ENCODE results near the gene ENOX1.

The ENOX1 gene

DNA sequence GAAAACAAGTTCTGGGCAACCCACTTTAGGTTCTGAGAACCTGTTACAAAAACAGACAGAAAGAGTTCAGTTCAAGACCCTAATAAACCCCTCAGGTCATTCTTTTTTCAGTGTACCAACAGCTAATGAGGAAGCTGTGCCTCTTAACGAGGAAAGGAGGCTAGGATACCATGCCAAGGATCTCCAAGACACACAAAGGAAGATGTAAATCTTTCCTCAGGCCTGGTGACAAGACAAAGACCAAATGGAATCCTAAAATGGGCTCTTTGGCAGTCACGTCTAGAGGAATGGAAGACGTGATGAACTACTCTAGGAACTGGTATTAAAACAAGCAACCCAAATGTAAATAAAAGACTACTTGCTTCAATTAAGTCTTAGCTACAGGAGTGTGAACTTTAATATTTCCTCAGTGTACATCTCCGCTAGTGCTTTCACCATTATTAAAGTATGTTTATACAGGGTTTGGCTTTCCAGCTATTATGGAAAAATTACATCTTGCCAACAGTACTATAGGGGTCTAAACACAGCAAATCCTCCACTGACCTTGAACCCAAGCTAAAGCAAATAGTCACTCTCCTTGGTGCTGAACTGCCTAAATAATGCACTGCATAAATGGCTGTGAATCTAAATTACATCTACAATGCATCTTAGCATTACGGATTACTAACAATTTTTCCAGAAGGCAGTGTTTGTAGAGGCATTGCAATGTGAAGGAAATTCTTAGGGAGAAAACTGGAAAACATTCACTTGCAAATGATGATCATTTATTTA, 42.3 kb downstream of the ENOX1 start:
- peak; percentile 13 for DNase-seq

DNA sequence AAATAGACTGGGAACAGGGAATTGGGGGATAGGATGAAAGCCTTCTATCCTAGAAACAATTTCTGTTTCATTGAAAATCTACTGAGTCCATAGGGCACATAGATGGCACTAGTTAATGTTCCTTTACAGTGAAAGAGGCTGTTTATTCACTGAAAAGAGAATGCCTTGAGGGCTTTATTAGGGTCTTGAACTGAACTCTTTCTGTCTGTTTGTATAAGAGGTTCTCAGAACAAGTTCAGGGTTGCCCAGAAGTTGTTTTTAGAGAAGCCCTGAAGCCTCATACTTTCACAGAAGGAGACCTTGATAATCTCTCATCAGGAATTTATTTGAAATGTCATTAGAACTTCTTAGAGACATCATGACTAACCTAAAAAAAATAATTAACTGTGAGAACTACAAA, 43.9 kb downstream of the ENOX1 start:
- no peak for DNase-seq

- no peak for DNase-seq
Measured at GRCh38 chr13:43737392-43737923, 49.3 kb downstream of the ENOX1 start.

GRCh38 chr13:43732726-43733125, 54.0 kb downstream of the ENOX1 start:
- DNase-seq: no peak

DNA sequence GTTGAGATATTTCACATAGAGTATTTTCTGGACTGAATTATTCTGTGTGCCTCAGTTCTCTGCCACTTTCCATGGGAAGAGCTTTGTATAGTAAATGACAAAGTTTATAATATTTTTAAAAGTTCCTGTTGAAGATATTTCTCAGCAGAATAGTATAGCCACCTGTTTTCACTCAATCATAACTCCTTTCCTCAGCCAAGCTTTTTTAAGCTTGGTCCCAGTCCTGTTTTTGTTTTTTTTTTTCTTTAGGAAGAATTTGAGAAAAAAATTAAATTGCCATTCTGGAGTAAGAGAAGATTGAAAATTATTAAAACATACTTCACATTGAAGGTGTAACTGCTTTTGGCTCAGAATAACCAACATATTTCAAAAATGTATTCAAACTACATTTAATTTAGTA, 55.5 kb downstream of the ENOX1 start:
- DNase-seq: no peak

GRCh38 chr13:43730642-43731041, 56.1 kb downstream of the ENOX1 start:
- peak; percentile 45 for DNase-seq

DNA sequence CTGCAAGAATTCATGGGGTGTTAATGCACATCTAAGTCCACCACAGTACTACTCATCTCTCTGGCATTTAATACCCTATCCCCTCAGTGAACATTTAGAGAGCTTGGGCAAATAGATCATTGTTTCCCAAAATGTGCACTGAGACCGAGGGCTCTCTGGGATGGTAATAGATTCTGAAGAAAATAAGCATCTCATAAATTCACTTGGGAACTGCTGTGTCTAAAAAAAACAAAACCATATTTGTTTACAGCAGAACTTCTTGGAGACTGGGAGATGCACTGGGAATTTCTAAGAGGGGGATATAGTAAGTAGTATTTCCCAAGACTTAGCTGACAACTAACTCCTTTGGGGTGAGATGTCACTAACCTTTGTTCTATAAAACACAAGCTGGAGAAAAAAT, 58.4 kb downstream of the ENOX1 start:
- DNase-seq: peak; percentile 31

GRCh38 chr13:43727856-43728255, 58.9 kb downstream of the ENOX1 start:
- no peak for DNase-seq

GRCh38 chr13:43725460-43725859, 61.3 kb downstream of the ENOX1 start:
- peak; percentile 7 for DNase-seq

DNA sequence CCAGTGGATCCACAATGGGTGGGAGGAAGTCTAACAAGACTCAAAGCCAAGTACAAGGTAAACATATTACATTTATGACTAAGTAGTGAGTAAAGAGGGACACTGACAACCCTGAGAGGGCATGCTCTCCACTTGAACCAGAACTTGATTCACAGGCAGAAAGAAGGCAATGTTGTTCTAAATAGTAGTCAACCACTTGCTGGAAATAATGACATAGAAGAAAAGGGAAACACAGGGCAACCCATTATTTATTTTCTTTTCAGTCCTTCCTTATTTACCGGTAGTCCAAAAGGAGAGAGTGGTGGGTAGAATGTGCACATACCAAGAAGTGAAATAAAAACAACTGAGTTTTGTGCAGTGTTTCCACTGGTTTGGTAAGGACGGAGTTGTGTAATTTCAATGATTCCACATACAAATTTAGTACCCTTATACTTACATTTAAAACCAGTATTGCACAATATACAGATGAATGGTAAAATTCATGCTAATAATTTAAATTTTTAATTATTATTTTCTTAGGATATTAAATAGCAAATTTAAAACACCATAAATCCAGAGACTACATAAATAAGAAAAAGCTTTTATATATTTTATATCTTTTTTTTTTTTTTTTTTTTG, 65.9 kb downstream of the ENOX1 start:
- peak; percentile 69 for DNase-seq

GRCh38 chr13:43698758-43699157, 88.0 kb downstream of the ENOX1 start:
- DNase-seq: peak; percentile 46

DNA sequence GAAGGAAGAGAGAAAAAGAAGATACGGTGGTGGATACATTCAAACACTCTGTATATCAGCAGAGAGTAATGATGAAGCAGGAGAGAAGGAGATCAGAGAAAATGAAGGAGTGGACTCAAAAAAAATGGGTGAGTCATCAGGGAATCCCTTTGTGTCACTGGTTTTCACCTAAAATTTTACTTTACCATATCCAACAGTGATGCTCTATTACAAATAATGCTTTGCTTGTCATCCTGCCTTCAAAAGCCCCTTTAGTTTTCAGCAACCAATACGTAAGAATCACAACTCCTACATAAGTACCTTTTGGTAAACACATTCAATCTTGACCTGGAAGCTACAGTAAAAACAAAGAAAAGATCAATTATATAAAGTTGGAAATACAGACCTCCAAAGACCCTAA, 88.8 kb downstream of the ENOX1 start:
- DNase-seq: no peak

DNA sequence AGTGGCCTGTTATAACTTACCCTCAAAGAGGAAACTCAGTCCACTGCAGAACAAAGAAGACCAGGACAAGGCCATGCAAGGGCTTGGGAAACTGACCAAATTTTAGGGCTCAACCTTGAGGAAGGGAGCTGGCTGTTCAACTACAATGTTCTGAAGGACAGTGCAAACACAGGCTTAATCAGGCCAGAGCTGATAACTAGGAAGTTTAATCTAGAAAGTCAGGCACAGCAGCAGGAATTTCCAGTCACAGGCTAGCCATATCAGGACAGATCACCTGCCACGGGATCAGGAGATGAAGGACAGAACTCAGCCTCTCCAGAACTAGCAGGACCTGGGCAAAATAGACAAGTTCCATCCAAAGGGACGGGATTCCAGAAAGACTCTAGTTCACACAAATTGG, 89.4 kb downstream of the ENOX1 start:
- DNase-seq: no peak

DNA sequence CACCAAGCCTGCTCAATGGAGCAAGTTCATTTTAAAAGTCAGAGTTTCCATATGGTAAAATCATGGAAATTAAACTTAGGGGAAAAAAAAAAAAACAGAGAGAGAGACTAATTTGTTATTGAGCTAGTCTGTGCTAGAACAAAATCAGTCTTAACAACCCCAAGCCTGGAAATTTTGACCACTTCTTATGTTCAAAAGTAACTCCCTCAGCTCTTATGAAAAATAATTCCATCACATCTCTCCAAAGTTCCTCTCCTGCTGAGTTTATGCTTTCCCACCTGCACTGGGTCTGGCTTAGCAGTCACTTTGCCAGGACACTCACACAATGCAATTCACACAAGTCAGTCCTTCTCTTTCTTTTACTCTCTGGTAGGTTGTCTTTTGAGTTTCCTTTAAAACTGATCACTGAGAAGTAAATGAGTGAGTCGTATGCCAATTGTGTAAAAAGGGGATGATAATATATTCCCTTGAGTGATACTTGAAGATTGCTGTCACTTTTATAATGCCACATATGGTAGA, 92.6 kb downstream of the ENOX1 start:
- no peak for DNase-seq

GRCh38 chr13:43693639-43694038, 93.1 kb downstream of the ENOX1 start:
- DNase-seq: no peak

DNA sequence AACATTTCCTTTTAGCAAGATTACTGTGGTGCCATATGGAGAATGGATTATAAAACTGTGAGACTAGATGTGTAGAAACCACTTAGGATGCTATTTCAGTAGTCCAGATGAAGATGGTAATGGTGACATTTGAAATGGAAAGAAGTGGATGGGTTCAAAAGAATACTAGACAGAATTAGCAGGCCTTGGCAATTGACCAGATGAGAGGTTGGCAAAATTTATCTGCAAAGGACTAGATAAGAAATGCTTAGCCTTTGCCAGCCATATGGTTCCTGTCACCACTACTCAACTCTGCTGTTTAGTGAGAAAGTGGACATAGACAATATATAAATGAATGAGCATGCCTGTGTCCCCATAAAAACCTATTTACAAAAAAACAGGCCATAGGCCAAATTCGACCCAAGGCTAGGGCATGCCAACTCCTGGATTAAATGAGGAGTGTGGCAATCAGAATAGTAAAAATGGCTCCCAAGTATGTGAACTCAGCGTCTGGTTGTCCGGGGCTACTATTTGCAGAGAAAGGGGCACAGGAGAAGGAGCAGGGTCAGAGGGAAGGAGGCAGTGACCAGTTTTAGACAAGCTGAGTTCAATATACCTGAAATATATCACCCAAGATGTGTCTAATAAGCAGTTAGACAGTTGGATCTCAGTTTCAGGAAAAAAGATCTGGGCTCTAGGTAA, 98.4 kb downstream of the ENOX1 start:
- no peak for DNase-seq

DNA sequence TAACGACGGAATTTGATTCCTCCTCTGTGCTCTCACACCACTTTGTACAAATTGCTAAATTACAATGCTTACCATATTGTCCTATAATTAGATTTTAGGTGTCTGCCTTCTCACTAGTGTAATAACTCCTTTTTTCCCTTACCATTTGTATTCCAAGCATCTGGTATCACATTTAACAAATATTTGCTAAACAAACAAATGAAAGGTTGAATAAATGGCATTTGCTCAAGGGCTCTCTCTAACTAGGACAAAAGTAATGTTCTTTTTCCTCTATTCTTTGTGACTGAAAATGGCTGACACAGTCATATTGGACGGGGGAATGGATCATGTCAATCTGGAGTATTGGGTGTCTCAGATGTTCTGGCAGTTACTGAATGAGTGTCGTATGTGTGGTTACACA, 99.7 kb downstream of the ENOX1 start:
- peak; percentile 32 for DNase-seq

GRCh38 chr13:43686557-43686956, 100.2 kb downstream of the ENOX1 start:
- peak; percentile 99 for DNase-seq

DNA sequence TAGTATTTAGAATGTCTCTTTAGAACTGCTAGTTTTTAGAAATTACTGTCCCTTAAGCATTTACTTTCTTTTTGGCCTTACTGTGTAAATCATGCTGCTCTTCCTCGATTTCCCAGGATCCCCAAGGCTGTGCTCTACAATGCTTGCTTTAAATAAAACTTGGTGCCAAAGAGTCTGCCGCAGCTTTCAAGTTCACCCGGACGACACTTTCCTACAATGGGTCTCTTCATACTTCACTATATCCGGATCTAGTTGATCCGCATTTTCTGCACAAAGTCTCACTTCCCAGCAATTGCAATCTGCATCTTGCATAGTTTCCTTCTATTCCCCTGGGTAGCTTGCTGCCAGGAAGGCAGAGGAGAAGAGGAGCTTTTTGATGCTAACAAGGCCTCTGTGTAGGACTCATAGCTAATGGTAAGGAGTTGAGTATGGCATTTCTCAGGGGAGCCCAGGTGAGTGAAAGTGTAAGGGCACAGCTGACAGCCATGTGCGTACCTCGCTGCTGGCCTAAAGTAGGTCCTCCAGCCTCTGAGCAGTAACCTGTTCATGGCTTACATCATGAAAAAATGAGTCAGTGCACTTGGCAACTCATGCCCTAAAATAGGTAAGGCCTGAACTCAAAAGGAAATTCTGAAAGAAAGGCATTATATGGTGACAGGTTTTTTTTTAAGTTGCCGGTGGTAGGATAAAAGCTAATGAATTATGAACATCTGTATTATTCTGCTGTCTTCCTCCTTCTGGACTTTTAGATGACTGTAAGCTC, 101.6 kb downstream of the ENOX1 start:
- DNase-seq: no peak

DNA sequence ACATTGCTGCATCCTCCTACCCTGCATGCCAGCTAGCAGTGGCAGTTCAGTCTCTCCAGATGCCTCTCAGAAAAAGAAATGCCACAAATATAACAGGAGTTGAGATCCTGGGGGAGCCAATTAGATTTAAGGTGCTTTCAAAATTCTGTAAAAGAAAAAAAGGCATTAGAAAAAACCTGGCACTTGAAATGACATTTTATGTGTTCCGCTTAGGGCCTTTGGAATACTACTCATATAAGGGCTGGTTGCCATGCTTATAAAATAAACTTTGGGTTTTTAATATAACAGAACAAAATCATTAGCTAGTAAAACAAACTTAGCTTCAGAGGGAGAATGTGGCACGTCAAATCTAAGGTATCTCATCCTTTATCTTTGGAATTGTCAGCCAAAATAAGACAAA, 104.1 kb downstream of the ENOX1 start:
- no peak for DNase-seq

DNA sequence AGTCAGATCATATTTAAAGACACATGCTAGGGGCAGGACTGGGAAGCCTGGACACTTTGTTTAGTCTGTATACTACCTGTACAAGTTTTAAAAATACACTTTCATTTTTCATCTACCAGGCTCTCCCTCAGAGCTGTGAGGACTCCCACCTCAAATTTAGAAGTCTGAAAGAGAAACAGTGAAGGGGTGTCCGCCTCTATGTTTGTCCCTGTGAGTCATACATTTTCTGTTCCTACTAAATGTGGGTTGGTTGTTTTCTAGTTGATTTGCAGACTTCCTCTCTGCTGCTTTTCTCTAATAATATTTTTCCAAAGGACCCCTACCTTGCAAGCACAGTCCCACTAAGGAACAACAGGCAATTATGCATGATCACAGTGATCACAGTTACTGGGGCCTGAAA, 110.5 kb downstream of the ENOX1 start:
- no peak for DNase-seq

DNA sequence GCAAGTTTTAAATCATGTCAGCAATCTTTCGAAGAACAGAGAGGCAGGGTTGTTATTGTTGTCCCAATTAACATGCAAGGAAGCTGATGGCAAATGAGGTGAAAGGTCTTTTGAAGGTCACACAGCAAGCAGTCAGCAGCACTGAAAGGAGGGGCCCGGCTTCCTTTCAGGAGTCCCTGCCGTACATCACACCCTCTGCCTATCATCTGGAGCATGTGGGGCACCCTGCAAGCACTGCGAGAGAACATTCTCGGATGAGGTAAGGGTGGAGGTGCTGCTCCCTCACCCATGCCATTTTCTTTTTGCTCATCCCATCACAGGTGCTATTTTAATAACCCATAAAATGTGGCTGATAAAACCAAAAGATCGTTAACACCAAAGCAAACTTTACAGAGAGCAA, 111.2 kb downstream of the ENOX1 start:
- no peak for DNase-seq

GRCh38 chr13:43669964-43670363, 116.8 kb downstream of the ENOX1 start:
- DNase-seq: no peak

Measured in fibroblast of skin of back (primary cell).